Smooth muscle cell (in vitro differentiated cells): ENCODE measurements around the gene ATP6V0E1. TPM values are rescaled to one million over a fixed set of nuclear protein-coding genes. Genes with fewer than 3 reads are reported as not detected.

Experiments used
- DNase-seq: peaks from one replicate; lab custom pipeline; 2025; ENCODE audit not compliant: unreplicated experiment; lab: John Stamatoyannopoulos, UW
- H2AFZ ChIP-seq: fragments of 200-600 bp; sonication (generic); 2 replicates; pipeline ENCODE4 v1.6.0; 2016; ENCODE audit warnings: antibody characterized with exemption, low read depth, mild to moderate bottlenecking
- H3F3A ChIP-seq: fragments of 200-600 bp; sonication (generic); 2 replicates; pipeline ENCODE4 v1.6.0; 2017; ENCODE audit warnings: antibody characterized with exemption, low read depth
- H3K27ac ChIP-seq: fragments of 200-600 bp; sonication (generic); 2 replicates; pipeline ENCODE4 v1.5.1; 2016; ENCODE audit warnings: low read depth, mild to moderate bottlenecking
- H3K27me3 ChIP-seq: fragments of 200-600 bp; sonication (generic); 2 replicates; pipeline ENCODE4 v1.6.1; 2016; ENCODE audit warnings: low read depth, mild to moderate bottlenecking
- H3K36me3 ChIP-seq: fragments of 200-600 bp; sonication (generic); 2 replicates; pipeline ENCODE4 v1.5.1; 2016; ENCODE audit warnings: low read depth
- H3K4me1 ChIP-seq: fragments of 200-600 bp; sonication (generic); 2 replicates; pipeline ENCODE4 v1.5.1; 2016; ENCODE audit warnings: low read depth
- H3K4me2 ChIP-seq: fragments of 200-600 bp; sonication (generic); 2 replicates; pipeline ENCODE4 v1.6.0; 2016; ENCODE audit warnings: mild to moderate bottlenecking
- H3K4me3 ChIP-seq: fragments of 200-600 bp; sonication (generic); 2 replicates; pipeline ENCODE4 v1.5.1; 2016; ENCODE audit warnings: mild to moderate bottlenecking
- H3K79me2 ChIP-seq: fragments of 200-600 bp; sonication (generic); 2 replicates; pipeline ENCODE4 v1.6.0; 2016; ENCODE audit warnings: low read depth, mild to moderate bottlenecking
- H3K9ac ChIP-seq: fragments of 200-600 bp; sonication (generic); 2 replicates; pipeline ENCODE4 v1.6.0; 2016; ENCODE audit warnings: low read depth
- H3K9me3 ChIP-seq: fragments of 200-600 bp; sonication (generic); replicated peaks from 2 replicates; pipeline ENCODE4 v1.5.1; 2016; ENCODE audit warnings: low read depth
- H4K20me1 ChIP-seq: fragments of 200-600 bp; sonication (generic); 2 replicates; pipeline ENCODE4 v1.6.0; 2016; ENCODE audit warnings: low read depth
- WGBS: methylation state at CpG from one replicate; pipeline ENCODE4 v1.1.7; 2016; ENCODE audit warnings: low lambda C conversion rate; 5-methylcytosine and 5-hydroxymethylcytosine counted together
- polyA plus RNA-seq: library from polyadenylated mRNA; unstranded; fragments of >200 nt; fragmentation: Nextera tagmentation; extraction: Ambion mirVana; gene quantifications from 2 replicates; pipeline ENCODE4 v1.2.1, GENCODE V29; 2016
- total RNA-seq: library from RNA; depleted of rRNA; stranded (reverse); fragments of >200 nt; gene quantifications from 2 replicates; pipeline ENCODE4 v1.2.3, GENCODE V29; 2014
- TF ChIP-seq, protein P1 (sequence below): fragments of 200-600 bp; sonication (generic); IDR thresholded peaks from 2 replicates; pipeline ENCODE4 v1.5.1; 2017; ENCODE audit warnings: borderline replicate concordance, mild to moderate bottlenecking, antibody characterized with exemption; ENCODE audit not compliant: insufficient read depth, poor library complexity, severe bottlenecking

Gene ATP6V0E1
- total and polyA plus RNA-seq, 2 experiments from 2014 or later: 247 to 431 TPM

DNA sequence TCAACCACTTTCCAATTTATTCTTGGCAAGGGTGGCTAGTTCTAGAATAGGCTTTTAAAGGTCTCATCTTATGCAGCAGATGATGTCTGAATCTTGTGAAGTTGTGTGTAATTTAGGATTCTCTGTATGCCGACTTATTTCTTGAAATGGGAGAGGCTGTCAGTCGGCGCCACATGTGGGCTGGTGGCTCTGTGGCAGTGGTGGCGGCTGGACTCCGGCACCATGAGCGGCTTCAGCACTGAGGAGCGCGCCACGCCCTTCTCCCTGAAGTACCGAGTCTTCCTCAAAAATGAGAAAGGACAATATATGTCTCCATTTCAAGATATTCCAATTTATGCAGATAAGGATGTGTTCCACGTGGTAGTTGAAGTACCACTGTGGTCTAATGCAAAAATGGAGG, 8.3 kb upstream of the ATP6V0E1 start:
- Histone ChIP-seq H3K27ac (no peak overlapping the region), H3F3A (no peaks in the 10 kb centered on the region), H3K4me3 (no peak overlapping the region), H3K4me2 (no peak overlapping the region), H3K27me3 (peaks cover 3% of the 10 kb centered on the region), H2AFZ (no peak overlapping the region), H3K4me1 (no peaks in the 10 kb centered on the region), H4K20me1 (no peaks in the 10 kb centered on the region), H3K36me3 (no peaks in the 10 kb centered on the region), H3K9ac (no peak overlapping the region), H3K79me2 (no peaks in the 10 kb centered on the region), H3K9me3 (no peaks in the 10 kb centered on the region)
- TF ChIP-seq, protein P1, sequence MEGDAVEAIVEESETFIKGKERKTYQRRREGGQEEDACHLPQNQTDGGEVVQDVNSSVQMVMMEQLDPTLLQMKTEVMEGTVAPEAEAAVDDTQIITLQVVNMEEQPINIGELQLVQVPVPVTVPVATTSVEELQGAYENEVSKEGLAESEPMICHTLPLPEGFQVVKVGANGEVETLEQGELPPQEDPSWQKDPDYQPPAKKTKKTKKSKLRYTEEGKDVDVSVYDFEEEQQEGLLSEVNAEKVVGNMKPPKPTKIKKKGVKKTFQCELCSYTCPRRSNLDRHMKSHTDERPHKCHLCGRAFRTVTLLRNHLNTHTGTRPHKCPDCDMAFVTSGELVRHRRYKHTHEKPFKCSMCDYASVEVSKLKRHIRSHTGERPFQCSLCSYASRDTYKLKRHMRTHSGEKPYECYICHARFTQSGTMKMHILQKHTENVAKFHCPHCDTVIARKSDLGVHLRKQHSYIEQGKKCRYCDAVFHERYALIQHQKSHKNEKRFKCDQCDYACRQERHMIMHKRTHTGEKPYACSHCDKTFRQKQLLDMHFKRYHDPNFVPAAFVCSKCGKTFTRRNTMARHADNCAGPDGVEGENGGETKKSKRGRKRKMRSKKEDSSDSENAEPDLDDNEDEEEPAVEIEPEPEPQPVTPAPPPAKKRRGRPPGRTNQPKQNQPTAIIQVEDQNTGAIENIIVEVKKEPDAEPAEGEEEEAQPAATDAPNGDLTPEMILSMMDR: no peak
- 92% methylated on average over 11 of the region's 11 CpGs for WGBS
- DNase-seq: no peak

DNA sequence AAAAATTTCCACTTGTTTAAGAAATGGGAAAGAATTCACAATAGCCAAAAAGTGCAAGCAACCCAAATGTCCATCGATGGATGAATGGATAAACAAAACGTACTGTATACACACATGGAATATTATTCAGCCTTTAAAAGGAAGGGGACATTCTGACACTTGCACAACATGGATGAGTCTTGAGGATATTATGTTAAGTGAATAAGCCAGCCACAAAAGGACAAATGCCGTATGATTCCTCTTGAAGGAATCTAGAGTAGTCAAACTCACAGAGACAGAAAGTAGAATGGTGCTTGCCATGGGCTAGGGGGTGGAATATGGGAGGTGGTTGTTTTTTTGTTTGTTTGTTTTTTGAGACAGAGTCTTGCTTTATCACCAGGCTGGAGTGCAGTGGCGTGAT, 3.8 kb upstream of the ATP6V0E1 start:
- Histone ChIP-seq H3K36me3 (no peaks in the 10 kb centered on the region), H3K79me2 (peaks cover 6% of the 10 kb centered on the region), H3K9me3 (no peaks in the 10 kb centered on the region), H3K4me2 (no peak overlapping the region), H3K9ac (no peak overlapping the region), H3K4me3 (no peak overlapping the region), H2AFZ (no peak overlapping the region), H3F3A (no peaks in the 10 kb centered on the region), H3K27me3 (peaks cover 3% of the 10 kb centered on the region), H3K27ac (no peak overlapping the region), H3K4me1 (no peaks in the 10 kb centered on the region), H4K20me1 (no peaks in the 10 kb centered on the region)
- TF ChIP-seq, protein P1: no peak
- no peak for DNase-seq
- 81% methylated on average over 4 of the region's 4 CpGs for WGBS

DNA sequence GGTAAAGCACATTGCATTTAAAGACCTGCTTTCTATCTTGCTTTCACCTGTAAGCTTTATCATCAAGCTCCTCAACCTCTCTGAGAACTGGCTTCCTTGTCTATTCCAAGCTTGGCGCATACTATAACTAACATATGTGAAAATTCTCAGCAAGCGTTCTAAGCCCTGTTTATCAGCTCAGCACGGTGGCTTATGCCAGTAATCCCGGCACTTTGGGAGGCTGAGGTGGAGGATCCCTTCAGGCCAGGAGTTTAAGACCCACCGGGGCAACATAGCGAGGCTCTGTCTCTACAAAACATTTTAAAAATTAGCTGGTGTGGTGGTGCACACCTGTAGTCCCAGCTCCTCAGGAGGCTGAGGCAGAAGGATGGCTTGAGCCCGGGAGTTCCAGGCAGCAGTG, 1.6 kb upstream of the ATP6V0E1 start:
- Histone ChIP-seq H3K4me1 (no peaks in the 10 kb centered on the region), H4K20me1 (peaks cover 8% of the 10 kb centered on the region), H3K27ac (no peak overlapping the region), H3K4me2 (no peak overlapping the region), H3K4me3 (no peak overlapping the region), H3K79me2 (peaks cover 26% of the 10 kb centered on the region), H3K36me3 (no peaks in the 10 kb centered on the region), H3K9ac (no peak overlapping the region), H2AFZ (no peak overlapping the region), H3K27me3 (peaks cover 3% of the 10 kb centered on the region), H3F3A (no peaks in the 10 kb centered on the region), H3K9me3 (no peaks in the 10 kb centered on the region)
- 89% methylated on average over 7 of the region's 7 CpGs for WGBS
- TF ChIP-seq, protein P1: no peak
- DNase-seq: no peak

DNA sequence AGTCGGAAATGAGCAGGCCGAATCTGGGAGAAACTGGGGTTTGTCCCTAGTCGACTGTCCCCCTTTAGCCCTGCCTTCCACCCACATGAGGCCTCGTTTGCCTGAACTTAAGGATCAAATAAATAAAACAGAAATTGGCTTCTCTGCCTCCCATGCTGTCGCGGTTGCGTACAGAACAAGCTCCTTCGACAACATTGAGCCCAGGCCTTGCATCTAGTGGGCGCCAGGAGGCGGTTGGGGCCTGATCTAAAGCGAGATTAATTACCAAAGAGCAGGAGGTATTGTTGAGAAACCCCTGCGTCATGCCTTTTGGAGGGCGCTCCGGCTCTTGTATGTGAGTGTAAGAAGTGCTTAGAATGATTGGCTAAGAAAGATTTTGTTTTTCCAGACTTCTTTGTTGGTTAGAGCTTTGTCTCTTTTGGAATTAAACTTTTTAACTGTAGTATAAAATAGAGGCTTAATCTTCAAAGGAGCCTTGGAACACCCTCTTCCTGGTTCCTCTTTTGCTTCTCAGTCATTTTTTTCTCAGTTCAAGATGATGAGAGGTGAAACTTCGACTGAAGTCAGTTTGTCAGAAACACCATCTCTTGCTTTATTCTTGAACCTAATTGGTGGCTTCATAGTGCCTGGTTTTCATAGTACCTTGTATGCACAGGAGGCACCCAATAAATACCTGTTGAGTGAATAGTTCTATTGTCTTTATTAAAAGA, 828 bp downstream of the ATP6V0E1 start:
- Histone ChIP-seq H3F3A (no peaks in the 10 kb centered on the region), H3K9me3 (no peaks in the 10 kb centered on the region), H3K27ac (peak overlapping the region; percentile 83), H3K9ac (peak overlapping the region; percentile 91), H3K79me2 (peaks cover 50% of the 10 kb centered on the region), H3K4me2 (peak overlapping the region; percentile 93), H3K4me3 (peak overlapping the region; percentile 73), H3K36me3 (no peaks in the 10 kb centered on the region), H3K27me3 (no peaks in the 10 kb centered on the region), H4K20me1 (peaks cover 27% of the 10 kb centered on the region), H2AFZ (peak overlapping the region; percentile 81), H3K4me1 (no peaks in the 10 kb centered on the region)
- peak; percentile 45 for DNase-seq
- TF ChIP-seq, protein P1: peak; percentile 23
- whole genome bisulfite sequencing: 2% methylated on average over 15 of the region's 15 CpGs
